GM23338 (cell line): ENCODE results near the gene PDE4B. TPM values are rescaled to one million over a fixed set of nuclear protein-coding genes. Genes with fewer than 3 reads are reported as not detected.

Experiments
- ATAC-seq: fragments of 200-7000 bp; cut with Tn5 transposase; 3 replicates; pipeline ENCODE4 v1.9.1; 2020
- DNase-seq: peaks from one replicate; pipeline ENCODE4 v3.0.0-alpha.2; 2015; ENCODE audit warnings: low spot score
- H2AFZ ChIP-seq: fragments of 200-600 bp; sonication (generic); 2 replicates; pipeline ENCODE4 v1.8.0; 2016; ENCODE audit warnings: antibody characterized with exemption, mild to moderate bottlenecking, moderate library complexity
- H3F3A ChIP-seq: fragments of 200-600 bp; sonication (generic); replicated peaks from 2 replicates; pipeline ENCODE4 v1.8.0; 2017; ENCODE audit warnings: antibody characterized with exemption, mixed run types, low read depth
- H3K27ac ChIP-seq: fragments of 200-600 bp; sonication (generic); 2 replicates; pipeline ENCODE4 v1.6.1; 2016; ENCODE audit warnings: low read depth
- H3K27me3 ChIP-seq: fragments of 200-600 bp; sonication (generic); 2 replicates; pipeline ENCODE4 v1.8.0; 2016; ENCODE audit warnings: mild to moderate bottlenecking, mixed run types, moderate library complexity; ENCODE audit not compliant: insufficient read depth
- H3K36me3 ChIP-seq: fragments of 200-600 bp; sonication (generic); 2 replicates; pipeline ENCODE4 v1.8.0; 2016; ENCODE audit warnings: mild to moderate bottlenecking; ENCODE audit not compliant: insufficient read depth
- H3K4me1 ChIP-seq: fragments of 200-600 bp; sonication (generic); 2 replicates; pipeline ENCODE4 v1.8.0; 2016; ENCODE audit warnings: mild to moderate bottlenecking, moderate library complexity; ENCODE audit not compliant: insufficient read depth
- H3K4me2 ChIP-seq: fragments of 200-600 bp; sonication (generic); 2 replicates; pipeline ENCODE4 v1.7.1; 2017; ENCODE audit warnings: mixed run types
- H3K4me3 ChIP-seq: fragments of 200-600 bp; sonication (generic); 2 replicates; pipeline ENCODE4 v1.6.1; 2016; ENCODE audit warnings: mixed run types
- H3K79me2 ChIP-seq: fragments of 200-600 bp; sonication (generic); replicated peaks from 2 replicates; pipeline ENCODE4 v1.8.0; 2017; ENCODE audit warnings: mild to moderate bottlenecking; ENCODE audit not compliant: insufficient read depth
- H3K9me2 ChIP-seq: fragments of 200-600 bp; sonication (generic); 2 replicates; pipeline ENCODE4 v1.8.0; 2017; ENCODE audit not compliant: insufficient read depth
- H4K20me1 ChIP-seq: fragments of 200-600 bp; sonication (generic); replicated peaks from 2 replicates; pipeline ENCODE4 v1.8.0; 2017; ENCODE audit warnings: mild to moderate bottlenecking; ENCODE audit not compliant: insufficient read depth
- H3K27ac Mint-ChIP-seq: 2 replicates; pipeline ENCODE4 v1.8.0; 2020; ENCODE audit warnings: inconsistent platforms, mild to moderate bottlenecking, moderate library complexity, mixed read lengths
- H3K27me3 Mint-ChIP-seq: 3 replicates; pipeline ENCODE4 v1.8.0; 2022; ENCODE audit warnings: low read depth, mild to moderate bottlenecking, moderate library complexity, mixed read lengths, inconsistent platforms; ENCODE audit not compliant: insufficient read depth, poor library complexity
- H3K36me3 Mint-ChIP-seq: 3 replicates; pipeline ENCODE4 v1.8.0; 2021; ENCODE audit warnings: low read depth, mild to moderate bottlenecking, inconsistent platforms, moderate library complexity, mixed read lengths
- H3K4me1 Mint-ChIP-seq: 3 replicates; pipeline ENCODE4 v1.8.0; 2020; ENCODE audit warnings: mild to moderate bottlenecking, inconsistent platforms, mixed read lengths
- H3K4me3 Mint-ChIP-seq: 3 replicates; pipeline ENCODE4 v1.8.0; 2021; ENCODE audit warnings: moderate library complexity, mild to moderate bottlenecking, inconsistent platforms, mixed read lengths
- H3K9me3 Mint-ChIP-seq: 3 replicates; pipeline ENCODE4 v1.8.0; 2020; ENCODE audit warnings: moderate library complexity, mild to moderate bottlenecking, inconsistent platforms, mixed read lengths
- CREB1 ChIP-seq: fragments of 250-450 bp; sonication (Bioruptor Pico); IDR thresholded peaks from 2 replicates; pipeline ENCODE4 v1.5.0; 2020; ENCODE audit warnings: low read depth, mild to moderate bottlenecking, moderate library complexity
- ETS1 ChIP-seq: IDR thresholded peaks from 2 replicates; pipeline ENCODE4 v1.6.1; 2016; ENCODE audit warnings: antibody characterized with exemption
- EZH2 ChIP-seq: fragments of 200-600 bp; sonication (generic); IDR thresholded peaks from one replicate; pipeline ENCODE4 v1.8.0; 2017; ENCODE audit warnings: antibody characterized with exemption, mild to moderate bottlenecking, low read depth; ENCODE audit not compliant: unreplicated experiment
- EZH2phosphoT487 ChIP-seq: fragments of 200-600 bp; sonication (generic); IDR thresholded peaks from one replicate; pipeline ENCODE4 v1.8.1; 2018; ENCODE audit warnings: antibody characterized with exemption; ENCODE audit not compliant: unreplicated experiment
- JUNB ChIP-seq: IDR thresholded peaks from one replicate; pipeline ENCODE4 v1.6.1; 2016; ENCODE audit warnings: antibody characterized with exemption; ENCODE audit not compliant: unreplicated experiment
- NANOG ChIP-seq: IDR thresholded peaks from 2 replicates; pipeline ENCODE4 v1.6.1; 2016; ENCODE audit warnings: antibody characterized with exemption, borderline replicate concordance
- POLR2AphosphoS5 ChIP-seq: IDR thresholded peaks from 2 replicates; pipeline ENCODE4 v1.6.1; 2016; ENCODE audit warnings: antibody characterized with exemption, low read depth
- STAT1 ChIP-seq: IDR thresholded peaks from one replicate; pipeline ENCODE4 v1.6.1; 2016; ENCODE audit warnings: antibody characterized with exemption; ENCODE audit not compliant: unreplicated experiment
- ZNF114 ChIP-seq: fragments of 250-450 bp; sonication (Bioruptor Pico); IDR thresholded peaks from 2 replicates; pipeline ENCODE4 v1.5.0; 2020; ENCODE audit warnings: mild to moderate bottlenecking, moderate library complexity
- ZNF331 ChIP-seq: fragments of 250-450 bp; sonication (Bioruptor Pico); IDR thresholded peaks from 2 replicates; pipeline ENCODE4 v1.5.0; 2020; ENCODE audit warnings: low read depth, mild to moderate bottlenecking, moderate library complexity
- ZNF462 ChIP-seq: fragments of 250-450 bp; sonication (Bioruptor Pico); IDR thresholded peaks from 2 replicates; pipeline ENCODE4 v1.5.0; 2020; ENCODE audit warnings: mild to moderate bottlenecking, moderate library complexity
- polyA plus RNA-seq: library from polyadenylated mRNA; unstranded; fragments of >200 nt; fragmentation: Nextera tagmentation; extraction: Ambion mirVana; gene quantifications from 2 replicates; pipeline ENCODE4 v1.2.1, GENCODE V29; 2016
- total RNA-seq: library from RNA; depleted of rRNA; stranded (reverse); fragments of >200 nt; shearing (Covaris generic); gene quantifications from 2 replicates; pipeline ENCODE4 v1.2.3, GENCODE V29; 2014
- TF ChIP-seq, protein P1 (sequence below), 2 experiments: fragments of 200-600 bp in 1 of 2; sonication (generic) in 1 of 2; conservative IDR thresholded peaks; 2 replicates each; pipeline versions ENCODE4 v1.5.1 to v1.6.1; 2016 to 2017; ENCODE audit warnings: antibody characterized with exemption in 2 of 2, low read depth in 2 of 2, mild to moderate bottlenecking in 2 of 2, moderate library complexity in 1 of 2
- TF ChIP-seq, protein P2 (sequence below): IDR thresholded peaks from one replicate; pipeline ENCODE4 v1.6.1; 2018; ENCODE audit warnings: antibody characterized with exemption; ENCODE audit not compliant: unreplicated experiment

PDE4B gene
- total and polyA plus RNA-seq, 2 experiments from 2014 or later = 14.0 to 25.6 TPM

DNA sequence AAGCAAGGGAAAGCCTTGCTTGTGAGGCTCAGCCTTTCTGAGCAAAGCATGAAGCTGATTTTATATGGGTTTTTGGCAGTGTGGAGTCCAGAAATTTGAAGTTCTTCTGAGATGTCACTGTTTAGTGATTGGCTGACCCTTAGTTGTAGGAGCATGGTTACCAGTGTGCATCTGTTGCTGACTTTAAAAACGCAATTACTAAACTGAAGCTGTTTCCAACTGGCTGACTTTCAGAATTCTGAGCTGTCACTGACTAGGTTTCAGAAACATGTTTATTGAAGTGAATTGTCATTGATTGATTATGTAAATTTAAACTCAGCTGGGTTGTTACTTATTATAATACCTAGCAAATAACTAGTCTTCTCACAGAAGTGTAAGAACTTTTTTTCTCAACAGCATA, 89.4 kb downstream of the PDE4B start:
- Histone ChIP-seq H2AFZ (no peak overlapping the region), H3K27ac (no peak overlapping the region), H3K79me2 (no peaks in the 10 kb centered on the region), H3K27me3 (no peaks in the 10 kb centered on the region), H3F3A (no peaks in the 10 kb centered on the region), H3K4me1 (no peaks in the 10 kb centered on the region), H3K4me2 (no peak overlapping the region), H4K20me1 (no peaks in the 10 kb centered on the region), H3K4me3 (no peak overlapping the region), H3K36me3 (no peaks in the 10 kb centered on the region), H3K9me2 (no peaks in the 10 kb centered on the region)
- TF ChIP-seq ZNF114 (CRISPR knock-in tag) (no peak), POLR2AphosphoS5 (no peak), CREB1 (CRISPR knock-in tag) (no peak), STAT1 (no peak), ZNF462 (CRISPR knock-in tag) (no peak), JUNB (no peak), EZH2 (no peak), EZH2phosphoT487 (no peak), ZNF331 (CRISPR knock-in tag) (no peak), NANOG (no peak), ETS1 (no peak)
- TF ChIP-seq, protein P1, sequence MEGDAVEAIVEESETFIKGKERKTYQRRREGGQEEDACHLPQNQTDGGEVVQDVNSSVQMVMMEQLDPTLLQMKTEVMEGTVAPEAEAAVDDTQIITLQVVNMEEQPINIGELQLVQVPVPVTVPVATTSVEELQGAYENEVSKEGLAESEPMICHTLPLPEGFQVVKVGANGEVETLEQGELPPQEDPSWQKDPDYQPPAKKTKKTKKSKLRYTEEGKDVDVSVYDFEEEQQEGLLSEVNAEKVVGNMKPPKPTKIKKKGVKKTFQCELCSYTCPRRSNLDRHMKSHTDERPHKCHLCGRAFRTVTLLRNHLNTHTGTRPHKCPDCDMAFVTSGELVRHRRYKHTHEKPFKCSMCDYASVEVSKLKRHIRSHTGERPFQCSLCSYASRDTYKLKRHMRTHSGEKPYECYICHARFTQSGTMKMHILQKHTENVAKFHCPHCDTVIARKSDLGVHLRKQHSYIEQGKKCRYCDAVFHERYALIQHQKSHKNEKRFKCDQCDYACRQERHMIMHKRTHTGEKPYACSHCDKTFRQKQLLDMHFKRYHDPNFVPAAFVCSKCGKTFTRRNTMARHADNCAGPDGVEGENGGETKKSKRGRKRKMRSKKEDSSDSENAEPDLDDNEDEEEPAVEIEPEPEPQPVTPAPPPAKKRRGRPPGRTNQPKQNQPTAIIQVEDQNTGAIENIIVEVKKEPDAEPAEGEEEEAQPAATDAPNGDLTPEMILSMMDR (conservative IDR thresholded peaks at IDR 0.05; ENCODE audit: low read depth in 2 of 2) = no peak
- TF ChIP-seq, protein P2, sequence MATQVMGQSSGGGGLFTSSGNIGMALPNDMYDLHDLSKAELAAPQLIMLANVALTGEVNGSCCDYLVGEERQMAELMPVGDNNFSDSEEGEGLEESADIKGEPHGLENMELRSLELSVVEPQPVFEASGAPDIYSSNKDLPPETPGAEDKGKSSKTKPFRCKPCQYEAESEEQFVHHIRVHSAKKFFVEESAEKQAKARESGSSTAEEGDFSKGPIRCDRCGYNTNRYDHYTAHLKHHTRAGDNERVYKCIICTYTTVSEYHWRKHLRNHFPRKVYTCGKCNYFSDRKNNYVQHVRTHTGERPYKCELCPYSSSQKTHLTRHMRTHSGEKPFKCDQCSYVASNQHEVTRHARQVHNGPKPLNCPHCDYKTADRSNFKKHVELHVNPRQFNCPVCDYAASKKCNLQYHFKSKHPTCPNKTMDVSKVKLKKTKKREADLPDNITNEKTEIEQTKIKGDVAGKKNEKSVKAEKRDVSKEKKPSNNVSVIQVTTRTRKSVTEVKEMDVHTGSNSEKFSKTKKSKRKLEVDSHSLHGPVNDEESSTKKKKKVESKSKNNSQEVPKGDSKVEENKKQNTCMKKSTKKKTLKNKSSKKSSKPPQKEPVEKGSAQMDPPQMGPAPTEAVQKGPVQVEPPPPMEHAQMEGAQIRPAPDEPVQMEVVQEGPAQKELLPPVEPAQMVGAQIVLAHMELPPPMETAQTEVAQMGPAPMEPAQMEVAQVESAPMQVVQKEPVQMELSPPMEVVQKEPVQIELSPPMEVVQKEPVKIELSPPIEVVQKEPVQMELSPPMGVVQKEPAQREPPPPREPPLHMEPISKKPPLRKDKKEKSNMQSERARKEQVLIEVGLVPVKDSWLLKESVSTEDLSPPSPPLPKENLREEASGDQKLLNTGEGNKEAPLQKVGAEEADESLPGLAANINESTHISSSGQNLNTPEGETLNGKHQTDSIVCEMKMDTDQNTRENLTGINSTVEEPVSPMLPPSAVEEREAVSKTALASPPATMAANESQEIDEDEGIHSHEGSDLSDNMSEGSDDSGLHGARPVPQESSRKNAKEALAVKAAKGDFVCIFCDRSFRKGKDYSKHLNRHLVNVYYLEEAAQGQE = no peak
- Mint-ChIP-seq H3K4me1 (no peaks in the 10 kb centered on the region), H3K27me3 (peaks cover 3% of the 10 kb centered on the region), H3K27ac (no peak overlapping the region), H3K36me3 (no peaks in the 10 kb centered on the region), H3K9me3 (peaks cover 7% of the 10 kb centered on the region; the same call in 2 of the 3 replicates), H3K4me3 (no peak overlapping the region)
- ATAC-seq (no peak), DNase-seq (no peak)
